ENCODE measurements around the gene GREM1.

The GREM1 gene

GRCh38 chr15:32732574-32733157 is 14.9 kb downstream of the GREM1 start:
- peaks cover 31 to 50% of the 10 kb centered on the region in 2 donors for H3K27me3 Mint-ChIP-seq
- no peaks in the 10 kb centered on the region for H3K9me3 Mint-ChIP-seq
- ATAC-seq (replicated peaks) = no peak

GRCh38 chr15:32733281-32733680 is 15.5 kb downstream of the GREM1 start:
- no peaks in the 10 kb centered on the region for H3K36me3 Mint-ChIP-seq
- no peak for ATAC-seq (replicated peaks)
- H3K4me1 Mint-ChIP-seq = peaks cover 4 to 9% of the 10 kb centered on the region in 2 donors
- DNase-seq = no peak
- peaks cover 31 to 50% of the 10 kb centered on the region in 2 donors for H3K27me3 Mint-ChIP-seq
- H3K27ac Mint-ChIP-seq = no peak overlapping the region
- no peaks in the 10 kb centered on the region for H3K9me3 Mint-ChIP-seq
- no peak overlapping the region for H3K4me3 Mint-ChIP-seq

More at GRCh38 chr15:32732574-32733157, 14.9 kb downstream of the GREM1 start:
- Mint-ChIP-seq H3K4me3 (no peak overlapping the region), H3K4me1 (peaks cover 4 to 9% of the 10 kb centered on the region in 2 donors), H3K36me3 (no peaks in the 10 kb centered on the region), H3K27ac (no peak overlapping the region)
- no peak for DNase-seq

GRCh38 chr15:32735989-32736700 is 18.3 kb downstream of the GREM1 start:
- no peaks in the 10 kb centered on the region for H3K36me3 Mint-ChIP-seq
- peaks cover 0 to 2% of the 10 kb centered on the region in 2 donors for H3K4me1 Mint-ChIP-seq
- H3K9me3 Mint-ChIP-seq = peaks cover 3 to 9% of the 10 kb centered on the region in 2 donors
- H3K27ac Mint-ChIP-seq = no peak overlapping the region
- ATAC-seq (replicated peaks) (no peak), DNase-seq (no peak)
- H3K27me3 Mint-ChIP-seq = peaks cover 14 to 31% of the 10 kb centered on the region in 2 donors
- no peak overlapping the region for H3K4me3 Mint-ChIP-seq

GRCh38 chr15:32736701-32737061 is 18.9 kb downstream of the GREM1 start:
- H3K4me1 Mint-ChIP-seq = no peaks in the 10 kb centered on the region
- H3K36me3 Mint-ChIP-seq = no peaks in the 10 kb centered on the region
- no peak for DNase-seq
- no peak for ATAC-seq (replicated peaks)
- no peak overlapping the region for H3K4me3 Mint-ChIP-seq
- H3K27ac Mint-ChIP-seq = no peak overlapping the region
- H3K27me3 Mint-ChIP-seq = peaks cover 14 to 25% of the 10 kb centered on the region in 2 donors
- peaks cover 5 to 9% of the 10 kb centered on the region in 2 donors for H3K9me3 Mint-ChIP-seq

- Mint-ChIP-seq H3K36me3 (no peaks in the 10 kb centered on the region), H3K27me3 (peaks cover 16 to 19% of the 10 kb centered on the region in 2 donors), H3K9me3 (peaks cover 5 to 9% of the 10 kb centered on the region in 2 donors), H3K4me1 (no peaks in the 10 kb centered on the region), H3K27ac (no peak overlapping the region), H3K4me3 (no peak overlapping the region)
- DNase-seq = no peak
- no peak for ATAC-seq (replicated peaks)
Observed at GRCh38 chr15:32737304-32737703, 19.5 kb downstream of the GREM1 start.

- Mint-ChIP-seq H3K36me3 (no peaks in the 10 kb centered on the region), H3K9me3 (peaks cover 5 to 9% of the 10 kb centered on the region in 2 donors), H3K4me1 (no peaks in the 10 kb centered on the region), H3K27me3 (peaks cover 20% of the 10 kb centered on the region in 2 donors), H3K4me3 (no peak overlapping the region), H3K27ac (no peak overlapping the region)
- ATAC-seq (replicated peaks) = no peak
- DNase-seq = no peak
Observed at GRCh38 chr15:32738666-32739065, 20.9 kb downstream of the GREM1 start.

GRCh38 chr15:32739522-32740063 is 21.8 kb downstream of the GREM1 start:
- Mint-ChIP-seq H3K4me1 (no peaks in the 10 kb centered on the region), H3K9me3 (peaks cover 5 to 9% of the 10 kb centered on the region in 2 donors), H3K4me3 (no peak overlapping the region), H3K27me3 (peaks cover 20 to 24% of the 10 kb centered on the region in 2 donors), H3K27ac (no peak overlapping the region), H3K36me3 (no peaks in the 10 kb centered on the region)
- ATAC-seq (replicated peaks) (no peak), DNase-seq (no peak)

GRCh38 chr15:32743411-32744140 is 25.8 kb downstream of the GREM1 start:
- H3K27me3 Mint-ChIP-seq = peaks cover 17 to 23% of the 10 kb centered on the region in 2 donors
- H3K4me3 Mint-ChIP-seq = no peak overlapping the region
- H3K36me3 Mint-ChIP-seq = no peaks in the 10 kb centered on the region

GRCh38 chr15:32746116-32746857 is 28.5 kb downstream of the GREM1 start:
- no peaks in the 10 kb centered on the region for H3K4me1 Mint-ChIP-seq
- ATAC-seq (replicated peaks) (no peak), DNase-seq (no peak)
- H3K27me3 Mint-ChIP-seq = peaks cover 23 to 24% of the 10 kb centered on the region in 2 donors
- H3K9me3 Mint-ChIP-seq = peaks cover 0 to 3% of the 10 kb centered on the region in 2 donors
- H3K27ac Mint-ChIP-seq = no peak overlapping the region
- H3K36me3 Mint-ChIP-seq = no peaks in the 10 kb centered on the region
- H3K4me3 Mint-ChIP-seq = no peak overlapping the region

More at GRCh38 chr15:32743411-32744140, 25.8 kb downstream of the GREM1 start:
- peaks cover 7 to 9% of the 10 kb centered on the region in 2 donors for H3K9me3 Mint-ChIP-seq
- H3K27ac Mint-ChIP-seq = no peak overlapping the region
- ATAC-seq (replicated peaks) = no peak
- H3K4me1 Mint-ChIP-seq = no peaks in the 10 kb centered on the region
- no peak for DNase-seq

GRCh38 chr15:32747921-32748342 is 30.1 kb downstream of the GREM1 start:
- Mint-ChIP-seq H3K36me3 (no peaks in the 10 kb centered on the region), H3K27me3 (peaks cover 13 to 24% of the 10 kb centered on the region in 2 donors), H3K4me1 (no peaks in the 10 kb centered on the region), H3K4me3 (no peak overlapping the region), H3K27ac (no peak overlapping the region), H3K9me3 (peaks cover 0 to 1% of the 10 kb centered on the region in 2 donors)
- DNase-seq (no peak), ATAC-seq (replicated peaks) (no peak)

- Mint-ChIP-seq H3K4me3 (no peak overlapping the region), H3K36me3 (no peaks in the 10 kb centered on the region), H3K4me1 (no peaks in the 10 kb centered on the region), H3K27ac (no peak overlapping the region), H3K27me3 (peaks cover 13 to 24% of the 10 kb centered on the region in 2 donors), H3K9me3 (peaks cover 0 to 3% of the 10 kb centered on the region in 2 donors)
- no peak for DNase-seq
- ATAC-seq (replicated peaks) = no peak
Observed at GRCh38 chr15:32750979-32751378, 33.2 kb downstream of the GREM1 start.

GRCh38 chr15:32757426-32757825 is 39.6 kb downstream of the GREM1 start:
- Mint-ChIP-seq H3K27me3 (peaks cover 39 to 50% of the 10 kb centered on the region in 2 donors), H3K4me1 (no peaks in the 10 kb centered on the region), H3K27ac (no peak overlapping the region), H3K9me3 (peaks cover 0 to 5% of the 10 kb centered on the region in 2 donors), H3K36me3 (no peaks in the 10 kb centered on the region), H3K4me3 (no peak overlapping the region)
- no peak for ATAC-seq (replicated peaks)
- no peak for DNase-seq

GRCh38 chr15:32763295-32763694 is 45.5 kb downstream of the GREM1 start:
- Mint-ChIP-seq H3K9me3 (no peaks in the 10 kb centered on the region), H3K4me1 (no peaks in the 10 kb centered on the region), H3K36me3 (no peaks in the 10 kb centered on the region), H3K4me3 (no peak overlapping the region), H3K27ac (no peak overlapping the region), H3K27me3 (peaks cover 22 to 39% of the 10 kb centered on the region in 2 donors)
- DNase-seq (no peak), ATAC-seq (replicated peaks) (peak; percentile 27 to 55)

GRCh38 chr15:32765236-32765635 is 47.4 kb downstream of the GREM1 start:
- no peaks in the 10 kb centered on the region for H3K4me1 Mint-ChIP-seq
- no peak overlapping the region for H3K4me3 Mint-ChIP-seq
- no peaks in the 10 kb centered on the region for H3K36me3 Mint-ChIP-seq
- no peaks in the 10 kb centered on the region for H3K9me3 Mint-ChIP-seq
- DNase-seq (no peak), ATAC-seq (replicated peaks) (peak in 1 of 2 donors; percentile 34)
- H3K27me3 Mint-ChIP-seq = peaks cover 21 to 38% of the 10 kb centered on the region in 2 donors
- no peak overlapping the region for H3K27ac Mint-ChIP-seq

All from stimulated activated naive B cell treated with anti-CD40 and anti-IgM and Interleukin-4, amounts not matched to agents 10 μg/mL and 1 μg/mL and 100 μg/mL, for 72 hours (primary cell).